H1 (cell line): ENCODE data around the gene PRKRIP1. TPM values are rescaled to one million over a fixed set of nuclear protein-coding genes. Genes with fewer than 3 reads are reported as not detected.

Source experiments
- ATF3 ChIP-seq: IDR thresholded peaks from 2 replicates; pipeline ENCODE4 v1.6.1; 2011; ENCODE audit warnings: low read depth, mild to moderate bottlenecking, low read length; ENCODE audit not compliant: insufficient read depth
- TBP ChIP-seq: IDR thresholded peaks from 2 replicates; pipeline ENCODE4 v1.6.1; 2011; ENCODE audit warnings: low read depth, low read length, improper control_type of control experiment
- polyA plus RNA-seq, 7 experiments: library from polyadenylated mRNA; depleted of rRNA in 3 of 7; stranded (reverse) in 5 of 7; unstranded in 2 of 7; fragments of >200 nt in 5 of 7; fragments of 200-250 nt in 2 of 7; gene quantifications; 1 replicate in 5 of 7; 2 replicates in 1 of 7; 4 replicates in 1 of 7; pipeline versions ENCODE4 v1.2.1 to v1.2.3, GENCODE V29; 2011 to 2013; ENCODE audit warnings: missing spikeins in 2 of 7, mixed read lengths in 2 of 7
- total RNA-seq: library from RNA; stranded (reverse); fragmentation: NEBNext Ultra II Directional; extraction: Animal tissue kit (Norgen Biotek cat#: 25700); gene quantifications from 2 replicates; pipeline ENCODE4 v1.2.1, GENCODE V29; 2021

PRKRIP1 gene
- total and polyA plus RNA-seq, 2 of the 8 experiments (the other 6 are each of a cell fraction or from before 2014, with no cell fraction given): 11.1 to 22.0 TPM

GRCh38 chr7:102403563-102403962, 7.4 kb downstream of the PRKRIP1 start (continued):
- TF ChIP-seq ATF3 (no peak), TBP (no peak)
